Pulmonary artery endothelial cell (primary cell): ENCODE data around the gene CA10. TPM values are rescaled to one million over a fixed set of nuclear protein-coding genes. Genes with fewer than 3 reads are reported as not detected.

ENCODE experiments used
- DNase-seq: peaks from one replicate; pipeline ENCODE4 v3.0.0-alpha.2; 2011; ENCODE audit warnings: low read depth, low spot score
- total RNA-seq: library from RNA; depleted of rRNA; stranded (reverse); fragments of >200 nt; gene quantifications from 2 replicates; pipeline ENCODE4 v1.2.3, GENCODE V29; 2014

Gene CA10
- total RNA-seq, 1 donor from 2014 or later: not detected

GRCh38 chr17:51608251-51608933 lies 550.1 kb downstream of the CA10 start:
- no peak for DNase-seq

GRCh38 chr17:51607512-51607911 lies 551.0 kb downstream of the CA10 start:
- DNase-seq: no peak

GRCh38 chr17:51604299-51605020 lies 554.1 kb downstream of the CA10 start:
- no peak for DNase-seq

GRCh38 chr17:51601622-51602261 lies 556.8 kb downstream of the CA10 start:
- no peak for DNase-seq

GRCh38 chr17:51598824-51599223 lies 559.7 kb downstream of the CA10 start:
- DNase-seq: no peak

- DNase-seq: no peak
Observed at GRCh38 chr17:51597345-51597744, 561.2 kb downstream of the CA10 start.

GRCh38 chr17:51595826-51596398 lies 562.6 kb downstream of the CA10 start:
- no peak for DNase-seq

GRCh38 chr17:51590071-51590656 lies 568.4 kb downstream of the CA10 start:
- no peak for DNase-seq

- DNase-seq: no peak
Observed at GRCh38 chr17:51588063-51588462, 570.5 kb downstream of the CA10 start.

- DNase-seq: no peak
Observed at GRCh38 chr17:51587516-51587915, 571.0 kb downstream of the CA10 start.

- no peak for DNase-seq
Observed at GRCh38 chr17:51585514-51586104, 572.9 kb downstream of the CA10 start.

- no peak for DNase-seq
Observed at GRCh38 chr17:51580869-51581268, 577.6 kb downstream of the CA10 start.
